Heart left ventricle (tissue), 13 donors: Measurements from ENCODE around the gene VPS45.

ENCODE experiments used
- CTCF ChIP-seq, 12 donors: fragments of 200-600 bp; sonication (generic) in 4 of 12; IDR thresholded peaks; one replicate each; pipeline versions ENCODE4 v1.5.0 to v1.8.0; 2018 to 2022; ENCODE audit warnings: antibody characterized with exemption in 12 of 12, mild to moderate bottlenecking in 5 of 12
- POLR2A ChIP-seq, 2 donors: fragments of 450-650 bp; IDR thresholded peaks; one replicate each; pipeline ENCODE4 v1.6.1; 2017; ENCODE audit warnings: antibody characterized with exemption in 2 of 2, mild to moderate bottlenecking in 2 of 2, moderate library complexity in 2 of 2
- donor health status: ischemic (EF 13 %, LVEDD 7.1; RV severe dilation, severe dysfunction).
- donor health status: DM: no; HTN: yes; CAD: no.
- donor health status: DM: no; HTN: no; CAD: no.
- donor health status: ischemic (EF 25% LVEDD 6.9; RV normal size, moderate dysfunction).
- donor health status: ischemic (EF 25% LVEDD 5.7; RV mildly dilated, moderate dysfunction).
- donor health status: ischemic (EF 35%, LVEDD 5.7; RV mildly dilated, moderate dysfunction).
- donor health status: nonischemic (EF 11% LVEDD 7.7; RV severe dilation, severe dysfunction).
- donor health status: DM: yes; HTN: yes; CAD: no.
- donor health status: PGD.
- donor health status: ischemic (EF 29% LVEDD 5.4; RV normal size, mild dysfunction).
- donor health status: nonischemic (EF 23%, LVEDD 6.1; RV moderate dilation, normal function).

- TF ChIP-seq CTCF (IDR thresholded peaks at IDR 0.05) (no peak), POLR2A (IDR thresholded peaks at IDR 0.05) (no peak)
Measured at GRCh38 chr1:150053926-150054325, 13.7 kb upstream of the VPS45 start.
